Esophagus muscularis mucosa (tissue), 4 donors: ENCODE results near the gene RHBDD1. TPM values are rescaled to one million over a fixed set of nuclear protein-coding genes. Genes with fewer than 3 reads are reported as not detected.

ENCODE experiments used
- DNase-seq: peaks from one replicate; pipeline ENCODE4 v3.0.0-alpha.2; 2017; ENCODE audit errors: extremely low spot score
- H3K27ac ChIP-seq, 4 donors: fragments of 200-600 bp; sonication (generic); replicated peaks in 1 of 4; 1 replicate in 3 of 4; 2 replicates in 1 of 4; pipeline ENCODE4 v1.5.1; 2016 to 2019; ENCODE audit warnings: mild to moderate bottlenecking in 1 of 4
- H3K27me3 ChIP-seq, 4 donors: fragments of 200-600 bp; sonication (generic); one replicate each; pipeline versions ENCODE4 v1.5.1 to v1.6.0; 2016 to 2019
- H3K36me3 ChIP-seq, 4 donors: fragments of 200-600 bp; sonication (generic); one replicate each; pipeline ENCODE4 v1.5.1; 2016 to 2019
- H3K4me1 ChIP-seq, 4 donors: fragments of 200-600 bp; sonication (generic); one replicate each; pipeline ENCODE4 v1.5.1; 2016 to 2019
- H3K4me3 ChIP-seq, 4 donors: fragments of 200-600 bp; sonication (generic); 1 replicate in 2 of 4; 2 replicates in 2 of 4; pipeline ENCODE4 v1.5.1; 2016 to 2019; ENCODE audit warnings: mild to moderate bottlenecking in 4 of 4, moderate library complexity in 1 of 4
- H3K9me3 ChIP-seq, 4 donors: fragments of 200-600 bp; sonication (generic); 1 replicate in 3 of 4; 2 replicates in 1 of 4; pipeline ENCODE4 v1.5.1; 2016 to 2019
- CTCF ChIP-seq, 3 experiments: fragments of 200-600 bp in 2 of 3; fragments of 450-650 bp in 1 of 3; sonication (generic) in 2 of 3; IDR thresholded peaks; one replicate each; pipeline ENCODE4 v1.5.1; 2017 to 2019; ENCODE audit warnings: antibody characterized with exemption in 3 of 3, mild to moderate bottlenecking in 2 of 3, moderate library complexity in 1 of 3
- EP300 ChIP-seq: sonication (generic); formaldehyde crosslinking; IDR thresholded peaks from one replicate; pipeline ENCODE4 v1.6.1; 2017; ENCODE audit warnings: antibody characterized with exemption
- POLR2A ChIP-seq: fragments of 450-650 bp; IDR thresholded peaks from one replicate; pipeline ENCODE4 v1.6.1; 2017; ENCODE audit warnings: antibody characterized with exemption, moderate library complexity, mild to moderate bottlenecking, low read depth
- POLR2AphosphoS5 ChIP-seq, 2 donors: sonication (generic); formaldehyde crosslinking; IDR thresholded peaks; one replicate each; pipeline ENCODE4 v1.6.1; 2017; ENCODE audit warnings: antibody characterized with exemption in 2 of 2
- WGBS: methylation state at CpG from one replicate; pipeline ENCODE4 v1.1.5; 2018; 5-methylcytosine and 5-hydroxymethylcytosine counted together
- intact Hi-C: fragments of 100-400 bp; cut with DNase I; formaldehyde crosslinking; loops from one replicate; pipeline ENCODE4 v1.15.1; 2023
- total RNA-seq, 4 donors: library from RNA; depleted of rRNA; stranded (reverse); fragments of >200 nt; gene quantifications; one replicate each; pipeline versions ENCODE4 v1.1.0 to v1.2.1, GENCODE V29; 2016

The RHBDD1 gene
- total RNA-seq, 4 donors from 2014 or later, result 18.3 to 24.9 (median 22.2) TPM

GRCh38 chr2:226875438-226876225 lies 39.8 kb downstream of the RHBDD1 start:
- peaks cover 0 to 4% (median 2%) of the 10 kb centered on the region in 4 donors for H3K36me3 ChIP-seq
- intact Hi-C loops, result no loop called here
- no peak for TF ChIP-seq POLR2AphosphoS5 (IDR thresholded peaks at IDR 0.05)
- no peak for TF ChIP-seq POLR2A
- no peak for TF ChIP-seq EP300
- TF ChIP-seq CTCF (IDR thresholded peaks at IDR 0.05), result no peak
- DNase-seq, result no peak
- peaks cover 0 to 8% (median 3%) of the 10 kb centered on the region in 4 donors for H3K4me1 ChIP-seq
- no peaks in the 10 kb centered on the region for H3K9me3 ChIP-seq
- 87% methylated on average over 5 of the region's 5 CpGs for WGBS
- no peaks in the 10 kb centered on the region for H3K27me3 ChIP-seq
- H3K4me3 ChIP-seq, result no peak overlapping the region
- no peak overlapping the region for H3K27ac ChIP-seq

GRCh38 chr2:226877491-226877890 lies 41.6 kb downstream of the RHBDD1 start:
- TF ChIP-seq EP300 (no peak), POLR2AphosphoS5 (IDR thresholded peaks at IDR 0.05) (no peak), CTCF (IDR thresholded peaks at IDR 0.05) (no peak), POLR2A (no peak)
- Histone ChIP-seq H3K36me3 (peaks cover 0 to 4% (median 2%) of the 10 kb centered on the region in 4 donors), H3K27me3 (no peaks in the 10 kb centered on the region), H3K4me3 (no peak overlapping the region), H3K27ac (no peak overlapping the region), H3K4me1 (peaks cover 0 to 8% (median 3%) of the 10 kb centered on the region in 4 donors), H3K9me3 (peaks cover 0 to 1% (median 0%) of the 10 kb centered on the region in 4 donors)
- WGBS, result 95% methylated on average over 3 of the region's 3 CpGs
- intact Hi-C loops, result no loop called here
- no peak for DNase-seq

GRCh38 chr2:226881287-226881686 lies 45.4 kb downstream of the RHBDD1 start:
- H3K36me3 ChIP-seq, result no peaks in the 10 kb centered on the region
- intact Hi-C loops, result no loop called here
- TF ChIP-seq POLR2AphosphoS5 (IDR thresholded peaks at IDR 0.05) (no peak), EP300 (no peak), CTCF (IDR thresholded peaks at IDR 0.05) (no peak), POLR2A (no peak)
- peaks cover 0 to 13% (median 4%) of the 10 kb centered on the region in 4 donors for H3K4me1 ChIP-seq
- peaks cover 0 to 6% (median 0%) of the 10 kb centered on the region in 4 donors for H3K9me3 ChIP-seq
- DNase-seq, result no peak
- H3K4me3 ChIP-seq, result no peak overlapping the region
- 88% methylated on average over 2 of the region's 2 CpGs for WGBS
- H3K27me3 ChIP-seq, result no peaks in the 10 kb centered on the region
- H3K27ac ChIP-seq, result no peak overlapping the region

GRCh38 chr2:226882606-226883005 lies 46.8 kb downstream of the RHBDD1 start:
- H3K9me3 ChIP-seq, result peaks cover 0 to 6% (median 0%) of the 10 kb centered on the region in 4 donors
- TF ChIP-seq POLR2A (no peak), EP300 (no peak), CTCF (IDR thresholded peaks at IDR 0.05) (no peak)
- no peak overlapping the region for H3K27ac ChIP-seq
- peaks cover 0 to 13% (median 6%) of the 10 kb centered on the region in 4 donors for H3K4me1 ChIP-seq
- DNase-seq, result no peak
- no peaks in the 10 kb centered on the region for H3K27me3 ChIP-seq
- H3K4me3 ChIP-seq, result no peak overlapping the region
- intact Hi-C loops, result no loop called here
- no peaks in the 10 kb centered on the region for H3K36me3 ChIP-seq
- WGBS, result 96% methylated on average over 4 of the region's 4 CpGs
